Skeletal muscle tissue (tissue), 4 donors: ENCODE measurements around the gene PAGE2. TPM values are rescaled to one million over a fixed set of nuclear protein-coding genes. Genes with fewer than 3 reads are reported as not detected.
"Not testable (repeated sequence)": the region's sequence is repeated elsewhere in the genome, so short reads cannot be mapped to it uniquely, and the experiment has no call there.

ENCODE experiments used
- H3K27ac ChIP-seq: one replicate; pipeline ENCODE4 v1.7.0; 2013; ENCODE audit warnings: mild to moderate bottlenecking, low read depth, low read length, inconsistent platforms
- H3K27me3 ChIP-seq, 3 donors: one replicate each; pipeline ENCODE4 v1.7.0; 2013; ENCODE audit warnings: low read length in 3 of 3; ENCODE audit not compliant: control insufficient read depth in 3 of 3, insufficient read depth in 3 of 3
- H3K36me3 ChIP-seq, 3 donors: one replicate each; pipeline ENCODE4 v1.7.0; 2013; ENCODE audit warnings: low read length in 3 of 3; ENCODE audit not compliant: control insufficient read depth in 3 of 3, insufficient read depth in 3 of 3
- H3K4me1 ChIP-seq, 3 donors: one replicate each; pipeline ENCODE4 v1.7.0; 2013; ENCODE audit warnings: low read length in 3 of 3, mild to moderate bottlenecking in 3 of 3; ENCODE audit not compliant: control insufficient read depth in 3 of 3, insufficient read depth in 3 of 3
- H3K4me3 ChIP-seq, 3 donors: one replicate each; pipeline ENCODE4 v1.7.0; 2013; ENCODE audit warnings: low read length in 3 of 3
- H3K9ac ChIP-seq, 3 donors: one replicate each; pipeline ENCODE4 v1.7.0; 2013; ENCODE audit warnings: low read length in 3 of 3, mild to moderate bottlenecking in 3 of 3, moderate library complexity in 2 of 3, low read depth in 1 of 3
- H3K9me3 ChIP-seq, 3 donors: one replicate each; pipeline ENCODE4 v1.7.0; 2013; ENCODE audit warnings: low read length in 3 of 3; ENCODE audit not compliant: control insufficient read depth in 3 of 3
- total RNA-seq: library from RNA; depleted of rRNA; stranded (reverse); fragments of >200 nt; gene quantifications from one replicate; pipeline ENCODE4 v1.2.3, GENCODE V29; 2014
- donor health status: Osteomylitis.

PAGE2 gene, protein sequence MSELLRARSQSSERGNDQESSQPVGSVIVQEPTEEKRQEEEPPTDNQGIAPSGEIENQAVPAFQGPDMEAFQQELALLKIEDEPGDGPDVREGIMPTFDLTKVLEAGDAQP
- total RNA-seq, result not detected

DNA sequence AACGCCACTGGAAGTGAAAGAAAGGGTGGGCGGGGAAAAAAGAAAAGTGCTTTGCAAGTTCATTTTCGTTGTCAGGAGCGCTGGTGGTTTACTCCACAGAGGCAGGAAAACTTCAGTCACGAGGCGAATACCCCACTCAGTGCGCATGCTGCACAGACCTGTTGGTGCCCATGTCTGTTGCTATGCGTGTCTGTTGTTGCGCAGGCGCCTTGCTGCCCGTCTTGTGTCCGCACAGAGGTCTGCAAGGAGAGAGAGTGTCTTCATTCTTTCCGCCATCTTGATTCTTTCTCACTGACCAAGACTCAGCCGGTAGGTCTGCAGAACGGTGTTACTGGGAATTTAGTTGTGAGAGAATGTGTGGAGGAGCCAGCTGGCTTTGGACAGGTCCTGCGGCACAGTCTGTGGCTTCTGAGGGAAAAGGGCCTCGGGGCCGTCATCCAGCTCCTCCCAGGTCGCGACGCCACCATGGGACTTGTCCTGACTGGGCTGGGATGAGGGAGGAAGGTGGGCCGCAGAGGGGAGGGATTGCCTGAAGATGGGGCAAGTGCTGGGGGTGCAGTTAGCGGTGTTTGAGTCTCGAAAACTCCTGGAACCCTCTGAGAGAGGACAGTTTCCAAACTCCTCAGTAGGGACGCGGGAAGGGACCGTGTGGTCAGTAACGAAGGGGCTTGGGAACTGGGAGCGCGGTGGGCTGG, at the start of gene PAGE2:
Gene PAGE2, plus strand, starts transcription at position 224 of the 695 bp plus-strand sequence. CDS start 1,003 bp downstream, outside the sequence.
- Histone ChIP-seq H3K4me3 (no peak within 1 kb of the TSS), H3K27ac (no peak within 1 kb of the TSS), H3K9ac (no peak within 1 kb of the TSS), H3K9me3 (no peaks in the 10 kb centered on the region), H3K36me3 (no peaks in the 10 kb centered on the region), H3K4me1 (no peaks in the 10 kb centered on the region), H3K27me3 (no peaks in the 10 kb centered on the region)

DNA sequence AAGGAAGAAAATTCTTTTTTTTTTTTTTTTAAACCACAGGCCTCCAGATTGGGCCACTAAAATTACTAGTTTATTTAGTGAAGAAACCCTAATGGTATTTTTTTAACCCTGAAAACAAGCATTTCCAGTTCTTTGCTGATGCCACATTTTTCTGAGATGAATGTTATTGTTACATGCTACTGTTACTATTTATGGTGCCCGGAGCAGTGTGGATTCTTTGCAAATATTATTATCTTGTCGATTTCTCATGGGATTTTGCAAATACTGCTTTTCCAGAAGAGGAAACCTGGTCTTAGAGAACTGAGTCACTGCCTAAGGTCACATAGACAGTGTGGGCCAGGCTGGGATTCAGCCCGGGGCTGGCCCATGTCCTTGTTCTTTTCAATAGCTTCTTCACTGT, 49.3 kb upstream of the PAGE2 start:
- no peaks in the 10 kb centered on the region for H3K4me1 ChIP-seq
- no peaks in the 10 kb centered on the region for H3K36me3 ChIP-seq
- no peak overlapping the region for H3K27ac ChIP-seq
- H3K27me3 ChIP-seq, result no peaks in the 10 kb centered on the region
- no peaks in the 10 kb centered on the region for H3K9me3 ChIP-seq
- no peak overlapping the region for H3K4me3 ChIP-seq
- H3K9ac ChIP-seq, result no peak overlapping the region

DNA sequence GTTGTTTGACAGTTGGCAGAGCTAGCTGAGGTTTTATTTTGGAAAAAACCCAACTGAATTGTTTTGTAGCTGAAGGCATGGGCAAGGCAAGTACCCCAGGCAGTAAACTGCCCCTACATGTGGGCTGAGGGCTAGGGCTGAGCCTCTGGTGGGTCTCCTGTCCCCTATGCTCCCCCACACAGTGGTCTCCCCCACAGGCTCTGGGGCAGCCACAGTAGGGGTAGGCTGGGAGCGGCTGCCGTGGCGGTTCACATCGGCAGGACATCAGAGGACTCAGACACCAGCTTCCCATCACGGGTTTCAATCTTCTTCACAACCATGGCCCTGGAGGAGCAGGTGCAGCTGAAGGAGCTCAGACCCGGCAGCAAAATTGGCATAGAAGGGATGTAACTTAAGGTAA, 47.3 kb upstream of the PAGE2 start:
- no peak overlapping the region for H3K9ac ChIP-seq
- H3K27me3 ChIP-seq, result no peaks in the 10 kb centered on the region
- H3K4me3 ChIP-seq, result no peak overlapping the region
- no peaks in the 10 kb centered on the region for H3K9me3 ChIP-seq
- no peaks in the 10 kb centered on the region for H3K36me3 ChIP-seq
- no peaks in the 10 kb centered on the region for H3K4me1 ChIP-seq
- H3K27ac ChIP-seq, result no peak overlapping the region

DNA sequence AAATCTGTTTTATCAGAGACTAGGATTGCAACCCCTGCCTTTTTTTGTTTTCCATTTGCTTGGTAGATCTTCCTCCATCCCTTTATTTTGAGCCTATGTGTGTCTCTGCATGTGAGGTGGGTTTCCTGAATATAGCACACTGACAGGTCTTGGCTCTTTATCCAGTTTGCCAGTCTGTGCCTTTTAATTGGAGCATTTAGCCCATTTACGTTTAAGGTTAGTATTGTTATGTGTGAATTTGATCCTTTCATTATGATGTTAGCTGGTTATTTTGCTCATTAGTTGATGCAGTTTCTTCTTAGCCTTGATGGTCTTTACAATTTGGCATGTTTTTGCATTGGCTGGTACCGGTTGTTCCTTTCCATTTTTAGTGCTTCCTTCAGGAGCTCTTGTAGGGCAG, 38.2 kb upstream of the PAGE2 start:
- H3K9ac ChIP-seq, H3K27me3 ChIP-seq, H3K27ac ChIP-seq, H3K36me3 ChIP-seq, H3K9me3 ChIP-seq, H3K4me3 ChIP-seq, H3K4me1 ChIP-seq: not testable (repeated sequence)

DNA sequence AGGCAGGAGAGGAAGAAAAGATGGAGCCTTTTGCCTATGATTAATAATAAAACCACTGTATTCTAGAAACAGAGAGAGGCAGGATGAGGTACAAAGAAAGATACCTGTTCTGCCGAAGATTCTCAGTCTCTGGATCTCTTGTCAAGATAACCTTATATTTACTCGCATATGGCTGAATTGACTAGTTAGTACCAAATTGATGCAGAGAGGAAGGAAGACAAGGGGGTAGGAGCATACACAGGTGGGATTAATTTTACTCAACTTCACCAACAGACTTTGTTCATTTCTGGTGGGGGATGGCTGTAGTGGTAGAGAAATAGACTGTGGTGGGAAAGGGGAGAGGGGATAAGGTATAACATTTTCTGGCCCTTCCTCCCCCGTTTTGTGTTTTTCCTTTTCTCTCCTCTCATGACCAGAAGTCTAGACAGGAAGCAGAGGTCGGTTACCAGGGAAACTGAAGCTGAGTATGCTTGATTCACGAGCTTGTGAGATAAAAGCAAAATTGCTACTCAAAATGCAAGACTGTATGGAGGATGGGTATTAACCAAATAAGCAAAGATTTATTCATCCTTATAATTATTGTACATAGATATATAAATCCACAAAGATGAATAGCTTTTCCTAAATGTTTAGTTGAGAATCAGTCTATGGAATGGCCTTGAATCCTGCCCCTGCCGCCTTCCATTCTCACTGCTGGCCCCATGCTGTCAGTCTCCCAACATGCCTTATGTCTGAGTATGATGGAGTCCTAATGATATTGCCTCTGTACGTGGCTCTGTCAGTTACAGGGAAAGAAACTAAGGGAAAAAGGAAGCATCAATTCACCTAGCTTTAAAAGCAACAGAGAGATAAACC, 31.8 kb upstream of the PAGE2 start:
- Histone ChIP-seq H3K9me3 (no peaks in the 10 kb centered on the region), H3K27ac (no peak overlapping the region), H3K27me3 (no peaks in the 10 kb centered on the region), H3K36me3 (no peaks in the 10 kb centered on the region), H3K4me3 (peak overlapping the region; percentile 19 to 49 (median 22)), H3K4me1 (peaks cover 0 to 3% (median 0%) of the 10 kb centered on the region in 3 donors), H3K9ac (no peak overlapping the region)

DNA sequence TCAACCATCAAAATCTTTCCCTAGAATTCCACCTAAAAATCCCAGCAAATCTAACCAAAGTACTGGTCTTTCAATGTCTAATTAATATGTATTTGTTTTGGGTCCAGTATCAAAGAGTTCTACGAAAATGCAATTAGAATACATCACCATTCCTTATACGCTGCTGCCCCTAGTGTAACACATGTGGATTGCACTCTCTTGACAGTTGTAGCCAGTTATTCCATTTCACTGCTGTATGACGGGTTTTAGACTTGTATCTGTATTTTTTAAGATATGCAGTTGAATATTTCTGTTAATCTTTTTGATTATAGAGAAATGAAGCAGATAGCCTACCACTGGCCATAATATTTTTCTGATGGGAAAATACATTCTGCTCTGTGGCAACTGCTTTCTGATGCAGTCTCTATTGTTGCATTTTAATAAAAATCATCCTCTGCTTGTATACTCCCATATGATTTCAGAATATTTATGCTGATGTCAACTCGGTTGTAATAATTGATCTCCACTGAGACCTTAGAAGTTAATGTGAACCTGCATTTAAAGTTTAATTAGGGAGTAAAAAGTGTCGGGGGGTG, 31.1 kb upstream of the PAGE2 start:
- Histone ChIP-seq H3K27me3 (no peaks in the 10 kb centered on the region), H3K4me1 (peaks cover 0 to 3% (median 0%) of the 10 kb centered on the region in 3 donors), H3K36me3 (no peaks in the 10 kb centered on the region), H3K9ac (no peak overlapping the region), H3K9me3 (no peaks in the 10 kb centered on the region), H3K4me3 (peak overlapping the region; percentile 19 to 49 (median 22)), H3K27ac (no peak overlapping the region)

DNA sequence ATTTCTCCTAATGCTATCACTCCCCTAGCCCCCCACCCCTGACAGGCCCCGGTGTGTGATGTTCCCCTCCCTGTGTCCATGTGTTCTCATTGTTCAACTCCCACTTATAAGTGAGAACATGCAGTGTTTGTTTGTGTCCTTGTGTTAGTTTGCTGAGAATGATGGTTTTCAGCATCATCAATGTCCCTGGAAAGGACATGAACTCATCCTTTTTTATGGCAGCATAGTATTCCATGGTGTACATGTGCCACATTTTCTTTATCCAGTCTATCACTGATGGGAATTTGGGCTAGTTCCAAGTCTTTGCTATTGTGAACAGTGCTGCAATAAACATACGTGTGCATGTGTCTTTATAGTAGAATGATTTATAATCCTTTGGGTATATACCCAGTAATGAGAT, 21.6 kb upstream of the PAGE2 start:
- not testable (repeated sequence) for H3K4me1 ChIP-seq, H3K36me3 ChIP-seq, H3K9me3 ChIP-seq, H3K9ac ChIP-seq, H3K4me3 ChIP-seq, H3K27me3 ChIP-seq, H3K27ac ChIP-seq

DNA sequence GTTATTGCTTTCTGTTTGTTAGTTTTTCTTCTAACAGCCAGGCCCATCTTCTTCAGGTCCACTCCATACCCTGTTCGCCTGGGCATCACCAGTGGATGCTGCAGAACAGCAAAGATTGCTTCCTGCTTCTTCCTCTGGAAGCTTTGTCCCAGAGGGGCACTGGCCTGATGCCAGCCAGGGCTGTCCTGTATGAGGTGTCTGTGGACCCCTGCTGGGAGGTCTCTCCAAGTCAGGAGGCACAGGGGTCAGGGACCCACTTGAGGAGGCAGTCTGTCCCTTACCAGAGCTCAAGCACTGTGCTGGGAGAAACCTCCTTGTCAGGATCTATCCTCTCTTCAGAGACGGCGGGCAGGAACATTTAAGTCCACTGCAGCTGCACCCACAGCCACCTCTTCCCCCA, 16.5 kb upstream of the PAGE2 start:
- H3K27ac ChIP-seq, result no peak overlapping the region
- no peak overlapping the region for H3K9ac ChIP-seq
- H3K36me3 ChIP-seq, result no peaks in the 10 kb centered on the region
- no peaks in the 10 kb centered on the region for H3K9me3 ChIP-seq
- no peaks in the 10 kb centered on the region for H3K4me1 ChIP-seq
- no peaks in the 10 kb centered on the region for H3K27me3 ChIP-seq
- no peak overlapping the region for H3K4me3 ChIP-seq

DNA sequence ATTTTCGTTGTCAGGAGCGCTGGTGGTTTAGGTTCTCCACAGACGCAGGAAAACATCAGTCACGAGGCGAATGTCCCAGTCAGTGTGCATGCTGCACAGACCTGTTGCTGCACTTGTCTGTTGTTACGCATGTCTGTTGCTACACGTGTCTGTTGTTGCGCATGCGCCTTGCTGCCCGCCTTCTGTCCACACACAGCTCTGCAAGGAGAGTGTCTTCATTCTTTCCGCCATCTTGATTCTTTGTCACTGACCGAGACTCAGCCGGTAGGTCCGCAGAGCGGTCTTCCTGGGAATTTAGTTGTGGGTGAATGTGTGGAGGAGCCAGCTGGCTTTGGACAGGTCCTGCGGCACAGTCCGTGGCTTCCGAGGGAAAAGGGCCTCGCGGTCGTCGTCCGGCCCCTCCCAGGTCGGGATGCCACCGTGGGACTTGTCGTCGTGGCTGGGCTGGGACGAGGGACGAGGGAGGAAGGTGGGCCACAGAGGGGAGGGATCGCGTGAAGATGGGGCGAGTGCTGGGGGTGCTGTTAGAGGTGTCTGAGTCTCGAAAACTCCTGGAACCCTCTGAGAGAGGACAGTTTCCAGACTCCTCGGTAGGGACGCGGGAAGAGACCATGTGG, 13.9 kb upstream of the PAGE2 start, which contains the start of gene PAGE2B:
Gene PAGE2B, plus strand, starts transcription at position 180 of the 617 bp plus-strand sequence. CDS start 1,012 bp downstream, outside the sequence.
- H3K4me1 ChIP-seq, result no peaks in the 10 kb centered on the region
- H3K9ac ChIP-seq, result no peak within 1 kb of the TSS
- H3K4me3 ChIP-seq, result no peak within 1 kb of the TSS
- no peaks in the 10 kb centered on the region for H3K27me3 ChIP-seq
- H3K27ac ChIP-seq, result no peak within 1 kb of the TSS
- no peaks in the 10 kb centered on the region for H3K9me3 ChIP-seq
- H3K36me3 ChIP-seq, result no peaks in the 10 kb centered on the region
